GM18868 (cell line): ENCODE results near the gene GABRG3.

Experiments used
- ATAC-seq: cut with Tn5 transposase; IDR thresholded peaks from one replicate; pipeline ENCODE4 v1.9.1; 2021; ENCODE audit warnings: mild to moderate bottlenecking, moderate library complexity; ENCODE audit not compliant: unreplicated experiment

GABRG3 gene

DNA sequence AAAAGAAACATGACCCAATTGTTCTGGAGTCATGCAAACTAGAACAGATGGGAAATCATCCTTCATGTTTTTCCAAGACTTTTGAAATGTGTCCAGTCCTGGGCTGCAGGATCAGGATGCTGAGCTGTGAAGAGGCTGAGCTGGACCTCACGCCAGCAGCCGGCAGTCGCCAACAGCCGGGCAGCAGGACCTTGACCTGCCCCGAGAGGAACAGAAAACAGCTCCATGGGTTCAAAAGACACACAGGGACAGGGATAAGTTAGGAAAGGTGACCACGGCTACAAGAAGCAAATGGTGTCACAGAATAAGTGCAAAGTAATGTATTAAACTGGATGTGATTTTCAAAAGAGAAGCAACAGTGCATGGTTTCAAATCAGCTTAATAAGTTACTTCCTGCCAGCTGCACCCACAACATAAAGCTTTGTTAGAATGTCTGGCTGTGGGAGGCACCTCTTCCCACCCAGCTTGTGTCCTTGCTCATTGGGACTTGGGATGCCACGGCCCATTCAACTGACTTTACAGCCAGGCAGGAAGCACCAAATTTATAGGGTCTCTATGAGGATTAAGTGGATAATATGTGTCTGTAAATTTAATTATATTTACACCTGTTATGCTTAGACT, 266.4 kb downstream of the GABRG3 start:
- ATAC-seq = no peak

- no peak for ATAC-seq
Observed at GRCh38 chr15:27238209-27238608, 267.2 kb downstream of the GABRG3 start.

DNA sequence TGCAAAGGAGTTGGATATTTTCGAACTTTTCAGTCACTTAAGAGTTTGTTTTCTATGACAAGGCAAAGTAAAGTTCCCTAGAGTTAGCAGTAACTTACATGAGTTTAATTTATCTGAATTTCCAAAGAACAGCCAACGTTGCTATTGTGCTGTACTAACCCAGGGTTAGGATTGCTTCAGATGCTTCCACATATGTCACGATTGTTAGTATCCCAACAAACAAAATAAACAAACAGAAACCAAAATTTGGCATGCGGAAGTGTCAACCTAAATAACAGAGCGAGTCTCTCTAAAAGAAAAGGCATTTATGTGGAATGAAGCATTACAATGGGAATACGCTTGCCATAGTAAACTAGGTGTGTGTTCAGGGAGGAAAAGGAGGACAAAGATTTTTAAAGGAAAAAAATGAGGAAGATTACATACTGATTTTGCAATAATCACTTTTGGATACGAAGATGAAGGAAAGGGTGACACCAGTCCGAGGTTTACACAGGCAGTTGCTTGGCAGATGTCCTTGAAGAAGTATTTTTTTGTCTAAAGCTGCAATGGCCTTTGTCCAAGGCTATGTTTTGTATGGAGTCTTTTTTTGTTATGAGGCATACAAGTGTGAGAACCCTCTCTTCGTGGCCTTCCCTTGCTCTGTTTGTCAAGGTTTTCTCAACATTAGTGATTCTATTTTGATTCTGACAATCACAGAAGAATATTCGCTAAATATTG, 267.9 kb downstream of the GABRG3 start:
- no peak for ATAC-seq

DNA sequence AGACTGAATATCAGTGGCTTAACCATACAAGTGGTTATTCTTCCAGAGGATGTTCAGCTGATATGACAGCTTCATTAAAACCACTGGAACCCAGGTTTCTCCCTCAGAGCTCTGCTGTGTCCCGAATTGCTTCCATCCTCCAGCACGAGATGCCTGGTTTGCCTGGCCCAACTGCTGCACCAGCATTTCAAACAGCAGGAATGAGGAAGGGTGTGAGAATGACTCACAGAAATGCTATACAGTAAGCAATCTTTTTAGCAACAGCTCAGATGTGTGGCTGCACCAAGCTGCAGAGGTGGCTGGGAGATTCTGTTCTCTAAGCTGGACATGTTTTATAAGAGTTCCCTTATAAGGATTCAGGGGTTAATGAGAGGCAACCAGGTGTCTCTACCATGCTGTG, 271.0 kb downstream of the GABRG3 start:
- ATAC-seq = no peak

- ATAC-seq = no peak
Observed at GRCh38 chr15:27244047-27244446, 273.1 kb downstream of the GABRG3 start.

- ATAC-seq = no peak
Observed at GRCh38 chr15:27248251-27248650, 277.3 kb downstream of the GABRG3 start.

DNA sequence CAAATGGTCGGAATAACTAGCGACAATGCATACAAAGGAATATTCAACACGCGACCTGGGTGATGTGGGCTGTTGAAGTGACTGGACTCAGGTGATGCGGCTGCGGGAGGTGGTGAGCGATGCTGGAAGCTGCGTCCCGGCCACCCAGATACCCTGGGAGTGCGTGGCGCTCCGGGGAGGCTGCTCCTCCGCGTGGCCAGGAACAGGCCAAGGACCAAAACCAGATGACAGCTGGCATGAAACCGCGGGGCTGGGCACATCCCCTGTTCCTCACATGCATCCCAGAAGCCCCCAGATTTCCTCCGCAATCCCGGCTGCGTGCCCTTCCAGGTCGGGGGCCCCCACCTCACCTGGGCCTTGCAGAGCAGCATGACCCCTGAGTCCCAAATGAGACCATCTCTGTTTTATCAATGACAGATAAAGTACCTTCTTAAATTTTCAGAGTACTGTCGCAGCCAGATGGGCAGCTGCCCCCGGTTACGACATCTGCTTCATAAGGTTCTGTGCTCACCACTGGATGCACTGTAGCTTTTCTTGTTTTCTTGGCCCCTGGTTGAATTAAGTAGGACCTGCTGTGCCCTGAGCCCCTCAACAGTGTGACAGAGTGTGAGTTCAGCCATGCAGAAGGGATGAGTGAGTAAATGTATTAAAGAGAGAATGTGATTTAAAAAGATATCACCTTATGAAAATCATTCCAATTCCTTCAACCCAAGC, 278.2 kb downstream of the GABRG3 start:
- ATAC-seq = no peak

DNA sequence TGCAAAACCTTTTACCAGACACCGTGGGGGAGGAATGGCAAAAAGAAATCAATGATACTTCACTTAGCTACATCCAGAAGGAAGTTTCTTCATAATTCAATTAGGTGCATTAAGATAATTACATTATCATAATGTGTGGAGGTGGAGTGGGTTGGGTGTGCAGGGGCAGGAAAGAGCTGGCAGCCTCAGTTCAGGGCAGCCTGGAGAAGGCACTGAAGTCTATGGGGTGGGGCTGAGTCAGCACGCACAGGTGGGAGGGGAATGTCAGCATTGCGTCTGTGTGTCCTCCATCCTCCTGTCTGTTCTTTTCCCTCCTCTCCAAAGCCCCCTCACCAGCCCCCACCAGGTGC, 278.8 kb downstream of the GABRG3 start:
- no peak for ATAC-seq

- ATAC-seq = no peak
Observed at GRCh38 chr15:27250223-27250622, 279.2 kb downstream of the GABRG3 start.

DNA sequence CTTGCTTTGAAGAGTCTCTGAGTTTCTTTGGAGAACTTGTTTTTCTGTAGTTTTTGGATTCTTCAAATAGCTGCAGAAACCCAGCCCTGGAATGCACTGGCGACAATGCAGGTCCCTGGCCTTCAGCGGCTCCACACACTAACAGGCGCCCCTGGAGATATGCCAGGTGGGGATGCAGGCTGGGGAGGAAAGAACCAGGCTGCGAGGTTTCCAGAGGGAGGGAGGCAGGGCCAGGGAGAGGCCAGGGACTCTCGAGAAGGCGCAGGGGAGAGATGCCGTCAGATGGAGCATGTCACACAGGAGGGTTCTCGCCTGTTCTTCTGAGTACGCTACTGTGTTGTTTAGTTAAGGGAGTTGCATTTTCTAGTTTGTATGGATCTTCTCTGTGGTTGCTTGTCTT, 283.1 kb downstream of the GABRG3 start:
- ATAC-seq = no peak

- ATAC-seq = no peak
Observed at GRCh38 chr15:27254801-27255200, 283.8 kb downstream of the GABRG3 start.

GRCh38 chr15:27256446-27256845, 285.5 kb downstream of the GABRG3 start:
- ATAC-seq = no peak

GRCh38 chr15:27258287-27258686, 287.3 kb downstream of the GABRG3 start:
- ATAC-seq = no peak

GRCh38 chr15:27260523-27260922, 289.5 kb downstream of the GABRG3 start:
- no peak for ATAC-seq

- ATAC-seq = no peak
Observed at GRCh38 chr15:27268923-27269322, 297.9 kb downstream of the GABRG3 start.

DNA sequence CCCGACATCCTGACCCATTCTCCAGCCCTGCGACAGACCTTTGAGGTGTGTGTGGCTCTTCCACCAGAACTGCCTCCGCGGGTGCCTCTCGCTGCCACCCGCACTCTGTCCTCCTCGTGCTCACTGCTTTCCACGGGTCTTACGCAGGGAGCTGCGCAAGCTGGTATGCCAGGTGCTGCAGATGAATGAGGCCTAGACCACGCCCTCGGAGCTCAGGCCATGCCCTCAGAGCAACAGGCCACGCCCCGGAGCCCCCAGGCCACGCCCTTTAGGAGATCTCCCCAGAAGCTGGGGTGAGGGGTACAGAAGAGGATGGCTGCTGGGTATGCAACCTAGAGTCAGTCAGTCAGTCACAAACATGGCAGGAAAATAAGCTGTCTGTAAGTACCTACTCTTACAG, 300.3 kb downstream of the GABRG3 start:
- no peak for ATAC-seq

GRCh38 chr15:27272427-27272826, 301.4 kb downstream of the GABRG3 start:
- ATAC-seq = no peak

DNA sequence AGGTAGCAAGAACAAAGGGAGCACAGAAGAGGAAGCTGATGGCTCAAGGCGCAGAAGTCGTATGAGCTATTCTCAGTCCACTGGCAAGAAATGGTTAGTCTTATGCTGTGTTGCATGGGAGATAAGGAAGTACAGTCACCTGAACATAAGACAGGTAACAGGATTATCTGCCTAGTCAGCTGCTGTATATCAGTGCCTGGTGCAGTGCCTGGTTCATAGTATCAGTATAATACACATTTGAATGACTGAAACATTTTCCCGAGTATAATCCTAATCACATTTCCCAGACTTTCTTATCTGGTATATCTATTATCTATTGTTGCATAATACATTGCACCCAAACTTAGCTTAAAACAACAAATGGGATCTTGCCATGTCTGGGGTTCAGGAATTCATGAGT, 302.5 kb downstream of the GABRG3 start:
- ATAC-seq = no peak

GRCh38 chr15:27278761-27279160, 307.8 kb downstream of the GABRG3 start:
- ATAC-seq = no peak

DNA sequence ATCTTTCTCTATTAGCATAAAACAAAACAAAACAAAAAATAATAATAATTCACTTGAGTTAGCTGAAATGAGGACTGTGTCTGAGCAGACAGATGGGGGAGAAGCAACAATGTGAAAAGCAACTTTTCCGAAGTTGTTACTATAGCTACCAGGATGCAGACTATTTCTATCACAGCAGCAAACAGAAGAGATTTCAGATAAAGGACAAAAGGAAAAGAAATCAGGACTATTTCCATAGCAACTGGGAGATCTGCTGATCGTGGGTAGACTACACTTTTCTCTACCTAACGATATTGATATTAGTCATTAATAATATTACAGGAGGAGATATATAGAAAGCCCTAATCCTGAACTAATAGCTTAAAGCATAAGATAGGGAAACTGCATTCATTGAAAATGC, 321.7 kb downstream of the GABRG3 start:
- no peak for ATAC-seq

- ATAC-seq = no peak
Observed at GRCh38 chr15:27293607-27294006, 322.6 kb downstream of the GABRG3 start.

DNA sequence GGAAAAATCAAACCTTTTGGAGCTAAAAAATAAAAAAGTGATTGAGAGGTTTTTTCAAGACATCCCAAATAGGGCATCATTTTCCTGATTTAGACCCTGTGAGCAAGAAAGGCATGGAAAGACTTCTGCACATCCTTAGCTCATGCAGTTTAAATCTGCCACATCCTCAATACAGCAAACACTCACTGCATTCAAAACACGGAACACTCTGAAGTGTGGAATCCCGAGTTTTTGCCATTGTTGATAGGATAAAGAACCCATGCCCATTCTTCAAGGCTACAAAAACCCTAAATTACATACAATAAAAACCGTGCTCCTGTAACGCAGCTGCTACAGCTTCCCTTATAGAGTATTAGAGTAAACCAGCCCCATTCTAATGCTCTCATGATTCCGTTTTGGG, 346.8 kb downstream of the GABRG3 start:
- no peak for ATAC-seq
